ENCODE results near the gene ZDHHC7. TPM values are rescaled to one million over a fixed set of nuclear protein-coding genes. Genes with fewer than 3 reads are reported as not detected.

The ZDHHC7 gene
- total and polyA plus RNA-seq, 4 donors = 2.5 to 14.9 (median 12.1) TPM

DNA sequence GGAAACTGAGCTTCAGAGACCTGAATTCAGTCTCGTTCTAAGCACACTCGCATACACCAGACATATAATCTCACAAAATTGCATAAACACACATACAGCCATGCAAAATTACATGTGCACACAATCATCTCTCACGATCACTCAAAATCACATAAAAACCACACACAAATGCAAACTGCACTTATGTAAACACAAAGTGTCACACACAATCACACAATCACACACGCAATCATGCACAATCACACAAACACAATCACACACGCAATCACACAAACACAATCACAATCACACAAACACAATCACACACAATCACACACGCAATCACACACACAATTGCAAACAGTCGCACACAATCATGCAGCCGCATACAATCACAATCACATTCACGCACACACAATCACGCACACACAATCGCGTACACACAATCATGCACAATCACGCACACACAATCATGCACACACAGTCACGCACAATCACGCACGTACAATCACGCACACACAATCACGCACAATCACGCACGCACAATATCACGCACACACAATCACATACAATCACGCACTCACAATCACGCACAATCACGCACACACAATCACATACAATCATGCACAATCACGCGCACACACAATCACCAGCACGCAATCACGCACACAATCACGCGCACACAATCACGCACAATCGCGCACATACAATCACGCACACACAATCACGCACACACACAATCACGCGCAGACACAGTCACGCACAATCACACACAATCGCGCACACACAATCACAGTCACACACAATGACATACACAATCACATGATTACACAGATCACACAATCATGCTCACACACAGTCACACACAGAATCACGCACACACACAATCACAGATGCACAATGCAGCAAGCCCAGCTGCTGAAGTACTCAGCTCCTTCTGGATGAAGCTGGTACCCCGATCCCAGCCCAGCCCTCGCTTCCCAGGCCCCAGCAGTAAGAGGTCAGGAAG lies 45.6 kb downstream of the ZDHHC7 start:
- Histone ChIP-seq H3K27me3 (ENCODE audit: control insufficient read depth in 4 of 4, insufficient read depth in 4 of 4, low read length in 3 of 4) (no peaks in the 10 kb centered on the region), H3K27ac (ENCODE audit: low read depth in 1 of 2, low read length in 2 of 2) (no peak overlapping the region), H3K4me1 (ENCODE audit: control insufficient read depth in 4 of 4, insufficient read depth in 4 of 4, low read length in 3 of 4) (peaks cover 0 to 2% (median 0%) of the 10 kb centered on the region in 4 donors), H3K36me3 (ENCODE audit: control insufficient read depth in 4 of 4, insufficient read depth in 3 of 4, low read depth in 1 of 4, low read length in 3 of 4) (no peaks in the 10 kb centered on the region), H3K9ac (ENCODE audit: low read depth in 1 of 2, low read length in 2 of 2) (no peak overlapping the region), H3K9me3 (ENCODE audit: control insufficient read depth in 4 of 4, low read length in 3 of 4) (no peaks in the 10 kb centered on the region), H3K4me3 (ENCODE audit: low read depth in 1 of 3, low read length in 3 of 3) (no peak overlapping the region)
- 91% methylated on average over 43 of the region's 43 CpGs for WGBS
- DNase-seq (ENCODE audit: low spot score) = no peak
- TF ChIP-seq GABPA (IDR thresholded peaks at IDR 0.05 in 1 of 2, conservative IDR thresholded peaks at IDR 0.05 in 1 of 2) (no peak), JUND (IDR thresholded peaks at IDR 0.05) (no peak), FOXA1 (IDR thresholded peaks at IDR 0.05) (no peak), YY1 (IDR thresholded peaks at IDR 0.05) (no peak), RXRA (IDR thresholded peaks at IDR 0.05) (no peak), FOXA2 (IDR thresholded peaks at IDR 0.05) (no peak), HNF4G (IDR thresholded peaks at IDR 0.05) (no peak), SP1 (IDR thresholded peaks at IDR 0.05) (no peak), RAD21 (IDR thresholded peaks at IDR 0.05) (no peak), HNF4A (conservative IDR thresholded peaks at IDR 0.05) (no peak), EGR1 (IDR thresholded peaks at IDR 0.05; ENCODE audit: low read depth in 2 of 2) (no peak)
- TF ChIP-seq, protein P1, sequence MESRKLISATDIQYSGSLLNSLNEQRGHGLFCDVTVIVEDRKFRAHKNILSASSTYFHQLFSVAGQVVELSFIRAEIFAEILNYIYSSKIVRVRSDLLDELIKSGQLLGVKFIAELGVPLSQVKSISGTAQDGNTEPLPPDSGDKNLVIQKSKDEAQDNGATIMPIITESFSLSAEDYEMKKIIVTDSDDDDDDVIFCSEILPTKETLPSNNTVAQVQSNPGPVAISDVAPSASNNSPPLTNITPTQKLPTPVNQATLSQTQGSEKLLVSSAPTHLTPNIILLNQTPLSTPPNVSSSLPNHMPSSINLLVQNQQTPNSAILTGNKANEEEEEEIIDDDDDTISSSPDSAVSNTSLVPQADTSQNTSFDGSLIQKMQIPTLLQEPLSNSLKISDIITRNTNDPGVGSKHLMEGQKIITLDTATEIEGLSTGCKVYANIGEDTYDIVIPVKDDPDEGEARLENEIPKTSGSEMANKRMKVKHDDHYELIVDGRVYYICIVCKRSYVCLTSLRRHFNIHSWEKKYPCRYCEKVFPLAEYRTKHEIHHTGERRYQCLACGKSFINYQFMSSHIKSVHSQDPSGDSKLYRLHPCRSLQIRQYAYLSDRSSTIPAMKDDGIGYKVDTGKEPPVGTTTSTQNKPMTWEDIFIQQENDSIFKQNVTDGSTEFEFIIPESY (IDR thresholded peaks at IDR 0.05) = no peak
- TF ChIP-seq, protein P2, sequence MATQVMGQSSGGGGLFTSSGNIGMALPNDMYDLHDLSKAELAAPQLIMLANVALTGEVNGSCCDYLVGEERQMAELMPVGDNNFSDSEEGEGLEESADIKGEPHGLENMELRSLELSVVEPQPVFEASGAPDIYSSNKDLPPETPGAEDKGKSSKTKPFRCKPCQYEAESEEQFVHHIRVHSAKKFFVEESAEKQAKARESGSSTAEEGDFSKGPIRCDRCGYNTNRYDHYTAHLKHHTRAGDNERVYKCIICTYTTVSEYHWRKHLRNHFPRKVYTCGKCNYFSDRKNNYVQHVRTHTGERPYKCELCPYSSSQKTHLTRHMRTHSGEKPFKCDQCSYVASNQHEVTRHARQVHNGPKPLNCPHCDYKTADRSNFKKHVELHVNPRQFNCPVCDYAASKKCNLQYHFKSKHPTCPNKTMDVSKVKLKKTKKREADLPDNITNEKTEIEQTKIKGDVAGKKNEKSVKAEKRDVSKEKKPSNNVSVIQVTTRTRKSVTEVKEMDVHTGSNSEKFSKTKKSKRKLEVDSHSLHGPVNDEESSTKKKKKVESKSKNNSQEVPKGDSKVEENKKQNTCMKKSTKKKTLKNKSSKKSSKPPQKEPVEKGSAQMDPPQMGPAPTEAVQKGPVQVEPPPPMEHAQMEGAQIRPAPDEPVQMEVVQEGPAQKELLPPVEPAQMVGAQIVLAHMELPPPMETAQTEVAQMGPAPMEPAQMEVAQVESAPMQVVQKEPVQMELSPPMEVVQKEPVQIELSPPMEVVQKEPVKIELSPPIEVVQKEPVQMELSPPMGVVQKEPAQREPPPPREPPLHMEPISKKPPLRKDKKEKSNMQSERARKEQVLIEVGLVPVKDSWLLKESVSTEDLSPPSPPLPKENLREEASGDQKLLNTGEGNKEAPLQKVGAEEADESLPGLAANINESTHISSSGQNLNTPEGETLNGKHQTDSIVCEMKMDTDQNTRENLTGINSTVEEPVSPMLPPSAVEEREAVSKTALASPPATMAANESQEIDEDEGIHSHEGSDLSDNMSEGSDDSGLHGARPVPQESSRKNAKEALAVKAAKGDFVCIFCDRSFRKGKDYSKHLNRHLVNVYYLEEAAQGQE (IDR thresholded peaks at IDR 0.05) = no peak
- TF ChIP-seq, protein P3, sequence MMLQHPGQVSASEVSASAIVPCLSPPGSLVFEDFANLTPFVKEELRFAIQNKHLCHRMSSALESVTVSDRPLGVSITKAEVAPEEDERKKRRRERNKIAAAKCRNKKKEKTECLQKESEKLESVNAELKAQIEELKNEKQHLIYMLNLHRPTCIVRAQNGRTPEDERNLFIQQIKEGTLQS (IDR thresholded peaks at IDR 0.05) = no peak
- TF ChIP-seq, protein P4, sequence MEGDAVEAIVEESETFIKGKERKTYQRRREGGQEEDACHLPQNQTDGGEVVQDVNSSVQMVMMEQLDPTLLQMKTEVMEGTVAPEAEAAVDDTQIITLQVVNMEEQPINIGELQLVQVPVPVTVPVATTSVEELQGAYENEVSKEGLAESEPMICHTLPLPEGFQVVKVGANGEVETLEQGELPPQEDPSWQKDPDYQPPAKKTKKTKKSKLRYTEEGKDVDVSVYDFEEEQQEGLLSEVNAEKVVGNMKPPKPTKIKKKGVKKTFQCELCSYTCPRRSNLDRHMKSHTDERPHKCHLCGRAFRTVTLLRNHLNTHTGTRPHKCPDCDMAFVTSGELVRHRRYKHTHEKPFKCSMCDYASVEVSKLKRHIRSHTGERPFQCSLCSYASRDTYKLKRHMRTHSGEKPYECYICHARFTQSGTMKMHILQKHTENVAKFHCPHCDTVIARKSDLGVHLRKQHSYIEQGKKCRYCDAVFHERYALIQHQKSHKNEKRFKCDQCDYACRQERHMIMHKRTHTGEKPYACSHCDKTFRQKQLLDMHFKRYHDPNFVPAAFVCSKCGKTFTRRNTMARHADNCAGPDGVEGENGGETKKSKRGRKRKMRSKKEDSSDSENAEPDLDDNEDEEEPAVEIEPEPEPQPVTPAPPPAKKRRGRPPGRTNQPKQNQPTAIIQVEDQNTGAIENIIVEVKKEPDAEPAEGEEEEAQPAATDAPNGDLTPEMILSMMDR (IDR thresholded peaks at IDR 0.05; ENCODE audit: low read depth, low read length, missing input control) = no peak
- TF ChIP-seq, protein P5, sequence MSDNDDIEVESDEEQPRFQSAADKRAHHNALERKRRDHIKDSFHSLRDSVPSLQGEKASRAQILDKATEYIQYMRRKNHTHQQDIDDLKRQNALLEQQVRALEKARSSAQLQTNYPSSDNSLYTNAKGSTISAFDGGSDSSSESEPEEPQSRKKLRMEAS (IDR thresholded peaks at IDR 0.05) = no peak

All from liver (tissue), 9 donors.